Measurements from ENCODE around the gene ATG2A. TPM values are rescaled to one million over a fixed set of nuclear protein-coding genes. Genes with fewer than 3 reads are reported as not detected.
A peak's percentile ranks its signal among the peaks of the same experiment; 100 is the strongest.

Gene ATG2A
- total and polyA plus RNA-seq, 2 of the 8 experiments (the other 6 are each of a cell fraction or from before 2014, with no cell fraction given), result 12.1 to 22.1 TPM

GRCh38 chr11:64870176-64870892 lies 46.7 kb downstream of the ATG2A start:
- Histone ChIP-seq H3K18ac (ENCODE audit: extremely low read depth, low read length) (no peak overlapping the region), H4K91ac (replicated peaks; ENCODE audit: insufficient read length, low read length) (no peak overlapping the region), H3K4me3 (ENCODE audit: extremely low read depth in 1 of 4, insufficient read depth in 2 of 4, low read depth in 3 of 4, low read length in 4 of 4) (no peak overlapping the region), H2BK5ac (ENCODE audit: low read depth, low read length) (no peak overlapping the region), H2AFZ (ENCODE audit: low read length) (no peak overlapping the region), H2BK120ac (replicated peaks; ENCODE audit: low read depth, low read length) (no peak overlapping the region), H3K4me1 (replicated peaks in 1 of 4; ENCODE audit: control insufficient read depth in 3 of 4, insufficient read depth in 4 of 4, low read length in 3 of 4) (peaks cover 0 to 3% (median 0%) of the 10 kb centered on the region in 4 experiments; a peak in 2 of 7 replicates), H3K4ac (replicated peaks; ENCODE audit: insufficient read length, low read depth, low read length) (no peak overlapping the region), H4K5ac (ENCODE audit: insufficient read length, low read depth, low read length) (no peak overlapping the region), H2BK12ac (ENCODE audit: low read depth, low read length) (no peak overlapping the region), H2BK15ac (ENCODE audit: low read length) (0 out of 2 replicates have a peak overlapping the region, but pooled peaks have one; percentile 53), H3K14ac (ENCODE audit: insufficient read length) (no peak overlapping the region), H3K27ac (ENCODE audit: low read depth, low read length) (no peak overlapping the region; the same call in 1 of the 2 replicates), H4K20me1 (replicated peaks in 1 of 2; ENCODE audit: control insufficient read depth in 1 of 2, insufficient read depth in 2 of 2, low read length in 2 of 2) (peaks cover 0 to 4% of the 10 kb centered on the region in 2 experiments), H4K8ac (ENCODE audit: extremely low read depth, insufficient read depth, low read length) (peak overlapping the region; percentile 82; the same call in 1 of the 2 replicates), H2BK20ac (ENCODE audit: low read length) (no peak overlapping the region), H3K4me2 (ENCODE audit: insufficient read depth in 1 of 2, low read depth in 2 of 2, low read length in 2 of 2) (no peak overlapping the region), H3K79me1 (ENCODE audit: low read depth, low read length) (peaks cover 3% of the 10 kb centered on the region; the same call in 1 of the 2 replicates), H3K9ac (replicated peaks in 1 of 4; ENCODE audit: extremely low read depth in 1 of 4, low read depth in 3 of 4, low read length in 3 of 4) (no peak overlapping the region), H3K23ac (ENCODE audit: insufficient read length) (no peak overlapping the region), H3K23me2 (ENCODE audit: low read depth, low read length) (no peaks in the 10 kb centered on the region), H3K79me2 (ENCODE audit: control insufficient read depth in 1 of 2, insufficient read depth in 2 of 2, low read length in 2 of 2) (0 out of 4 replicates have a peak, but pooled peaks cover 0 to 5% of the 10 kb centered on the region in 2 experiments), H3K27me3 (replicated peaks in 1 of 4; ENCODE audit: control insufficient read depth in 3 of 4, extremely low read depth in 1 of 4, insufficient read depth in 3 of 4, low read length in 3 of 4) (no peaks in the 10 kb centered on the region), H3K56ac (replicated peaks; ENCODE audit: insufficient read length, low read depth, low read length) (no peak overlapping the region), H3K9me3 (ENCODE audit: insufficient read depth in 2 of 2, low read depth in 1 of 2, low read length in 1 of 2) (no peaks in the 10 kb centered on the region), H3K36me3 (ENCODE audit: control insufficient read depth in 2 of 4, insufficient read depth in 4 of 4, low read length in 3 of 4) (no peaks in the 10 kb centered on the region; a peak in 1 of 8 replicates), H2AK5ac (ENCODE audit: low read depth, low read length) (no peak overlapping the region)
- ChIA-PET POLR2A (ENCODE audit: partially characterized antibody) (interaction anchor here (1.4 to 25.7 kb wide), 3 partner anchors 11 to 207 kb away, joined by 3 to 408 read pairs (median 3); partner anchors contain the start of gene EHD1), CTCF (ENCODE audit: partially characterized antibody) (interaction anchor here (0.7 to 32.3 kb wide), 8 partner anchors 10 to 178 kb away, joined by 3 to 1058 read pairs (median 6); partner anchors contain the start of genes ARL2, BATF2, EHD1 and GPHA2)
- FAIRE-seq (no peak), DNase-seq (ENCODE audit: low read depth in 1 of 2, low spot score in 2 of 2) (no peak)
- TF ChIP-seq BCL11A (IDR thresholded peaks at IDR 0.05; ENCODE audit: low read depth in 2 of 2, low read length in 2 of 2), result no peak
- 89% methylated on average over 19 of the region's 19 CpGs; no CpG with 5 or more reads in 1 of the 2 experiments for WGBS, 2 experiments (ENCODE audit: extremely low coverage in 1 of 2, insufficient coverage in 1 of 2, insufficient read length in 1 of 2, insufficient replicate concordance in 2 of 2, low coverage in 1 of 2, low lambda C conversion rate in 2 of 2, missing lambda C conversion rate in 1 of 2)
